Measurements from ENCODE around the gene GPRIN1. TPM values are rescaled to one million over a fixed set of nuclear protein-coding genes. Genes with fewer than 3 reads are reported as not detected.

The GPRIN1 gene
- total and polyA plus RNA-seq, 2 donors (not counting 1 experiment from before 2014, with no cell fraction given), result 0.72 to 2.1 TPM

DNA sequence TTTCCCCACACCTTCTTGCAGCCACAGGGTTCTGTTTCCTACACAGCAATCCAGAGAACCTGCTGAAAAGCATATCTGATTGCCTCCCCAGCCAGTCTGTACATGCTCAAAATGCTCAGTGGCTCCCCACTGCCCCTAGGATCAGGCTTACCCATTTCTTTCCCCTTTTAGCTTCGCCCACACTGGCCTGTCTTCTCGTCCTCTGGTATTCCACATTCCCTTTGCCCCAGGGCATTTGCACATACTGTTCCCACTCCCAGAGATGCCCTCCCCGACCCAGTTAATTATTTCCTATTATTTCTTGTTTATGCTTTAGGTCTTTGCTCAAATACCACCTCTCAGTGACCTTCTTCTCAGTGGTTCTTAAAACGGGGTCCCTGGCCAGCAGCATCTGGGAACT, 30.7 kb upstream of the GPRIN1 start:
- peaks cover 0 to 19% (median 2%) of the 10 kb centered on the region in 4 experiments for H3K27me3 ChIP-seq (replicated peaks in 1 of 4; ENCODE audit: control extremely low read depth in 1 of 4, control insufficient read depth in 3 of 4, insufficient read depth in 4 of 4, low read length in 3 of 4)
- CTCF ChIA-PET, result interaction anchor here (0.7 kb wide), 1 partner anchor 10 kb away, joined by 3 read pairs; the partner anchor contains the start of genes EIF4E1B and SNCB
- DNase-seq, result no peak

GRCh38 chr5:176639981-176640380, 30.0 kb upstream of the GPRIN1 start:
- H3K9ac ChIP-seq (ENCODE audit: low read length), result no peak overlapping the region
- 100% methylated on average over 1 of the region's 4 CpGs for WGBS (ENCODE audit: insufficient coverage)

More for the DNA sequence above, 30.7 kb upstream of the GPRIN1 start:
- Histone ChIP-seq H3K9ac (ENCODE audit: low read length) (no peak overlapping the region), H3K27ac (ENCODE audit: low read length in 2 of 2) (no peak overlapping the region), H3K9me3 (ENCODE audit: control extremely low read depth in 1 of 3, control insufficient read depth in 2 of 3, insufficient read depth in 1 of 3, low read length in 2 of 3) (peaks cover 0 to 7% (median 0%) of the 10 kb centered on the region in 3 donors), H3K4me1 (ENCODE audit: control insufficient read depth in 2 of 2, insufficient read depth in 2 of 2, low read length in 2 of 2) (no peaks in the 10 kb centered on the region), H3K4me3 (ENCODE audit: control extremely low read depth in 1 of 5, extremely low read depth in 1 of 5, insufficient read depth in 1 of 5, low read depth in 2 of 5, low read length in 4 of 5) (no peak overlapping the region), H3K4me2 (replicated peaks; ENCODE audit: low read depth, low read length, poor library complexity, severe bottlenecking) (no peak overlapping the region), H3K36me3 (replicated peaks in 1 of 2; ENCODE audit: control extremely low read depth in 1 of 2, control insufficient read depth in 1 of 2, extremely low read depth in 1 of 2, insufficient read depth in 2 of 2, low read length in 1 of 2) (no peaks in the 10 kb centered on the region), H4K20me1 (ENCODE audit: control insufficient read depth, insufficient read depth, low read length, poor library complexity, severe bottlenecking) (no peaks in the 10 kb centered on the region), H3K79me2 (ENCODE audit: control insufficient read depth, insufficient read depth, low read length) (no peaks in the 10 kb centered on the region), H2AFZ (ENCODE audit: insufficient read depth, low read depth, low read length, poor library complexity, severe bottlenecking) (no peak overlapping the region)
- H3K9me3 Mint-ChIP-seq (ENCODE audit: insufficient read depth), result no peaks in the 10 kb centered on the region
- POLR2A ChIA-PET, result no interaction called here
- H3K4me1 Mint-ChIP-seq, result no peaks in the 10 kb centered on the region
- no peak for TF ChIP-seq EZH2 (IDR thresholded peaks at IDR 0.05; ENCODE audit: borderline replicate concordance, insufficient read depth, low read depth, low read length, poor library complexity, severe bottlenecking)
- TF ChIP-seq, protein P1, sequence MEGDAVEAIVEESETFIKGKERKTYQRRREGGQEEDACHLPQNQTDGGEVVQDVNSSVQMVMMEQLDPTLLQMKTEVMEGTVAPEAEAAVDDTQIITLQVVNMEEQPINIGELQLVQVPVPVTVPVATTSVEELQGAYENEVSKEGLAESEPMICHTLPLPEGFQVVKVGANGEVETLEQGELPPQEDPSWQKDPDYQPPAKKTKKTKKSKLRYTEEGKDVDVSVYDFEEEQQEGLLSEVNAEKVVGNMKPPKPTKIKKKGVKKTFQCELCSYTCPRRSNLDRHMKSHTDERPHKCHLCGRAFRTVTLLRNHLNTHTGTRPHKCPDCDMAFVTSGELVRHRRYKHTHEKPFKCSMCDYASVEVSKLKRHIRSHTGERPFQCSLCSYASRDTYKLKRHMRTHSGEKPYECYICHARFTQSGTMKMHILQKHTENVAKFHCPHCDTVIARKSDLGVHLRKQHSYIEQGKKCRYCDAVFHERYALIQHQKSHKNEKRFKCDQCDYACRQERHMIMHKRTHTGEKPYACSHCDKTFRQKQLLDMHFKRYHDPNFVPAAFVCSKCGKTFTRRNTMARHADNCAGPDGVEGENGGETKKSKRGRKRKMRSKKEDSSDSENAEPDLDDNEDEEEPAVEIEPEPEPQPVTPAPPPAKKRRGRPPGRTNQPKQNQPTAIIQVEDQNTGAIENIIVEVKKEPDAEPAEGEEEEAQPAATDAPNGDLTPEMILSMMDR (IDR thresholded peaks at IDR 0.05), result no peak
- H3K4me3 Mint-ChIP-seq, result no peak overlapping the region
- intact Hi-C loops (cut with micrococcal nuclease), result no loop called here
- peaks cover 12% of the 10 kb centered on the region for H3K27me3 Mint-ChIP-seq
- 85% methylated on average over 3 of the region's 4 CpGs for whole genome bisulfite sequencing (ENCODE audit: insufficient coverage)
- H3K27ac Mint-ChIP-seq, result no peak overlapping the region
- no peak for ATAC-seq (ENCODE audit: low read depth)

More at GRCh38 chr5:176639981-176640380, 30.0 kb upstream of the GPRIN1 start:
- H3K9me3 ChIP-seq (ENCODE audit: control extremely low read depth in 1 of 3, control insufficient read depth in 2 of 3, insufficient read depth in 1 of 3, low read length in 2 of 3), result peaks cover 0 to 12% (median 0%) of the 10 kb centered on the region in 3 donors
- H3K4me1 Mint-ChIP-seq, result peaks cover 4% of the 10 kb centered on the region
- peaks cover 12% of the 10 kb centered on the region for H3K27me3 Mint-ChIP-seq
- no peak overlapping the region for H3K27ac Mint-ChIP-seq
- TF ChIP-seq EZH2 (IDR thresholded peaks at IDR 0.05; ENCODE audit: borderline replicate concordance, insufficient read depth, low read depth, low read length, poor library complexity, severe bottlenecking), result no peak
- TF ChIP-seq, protein P1 (IDR thresholded peaks at IDR 0.05), result no peak
- no peak for ATAC-seq (ENCODE audit: low read depth)
- no peak overlapping the region for H2AFZ ChIP-seq (ENCODE audit: insufficient read depth, low read depth, low read length, poor library complexity, severe bottlenecking)
- DNase-seq, result no peak
- peaks cover 0 to 24% (median 2%) of the 10 kb centered on the region in 4 experiments for H3K27me3 ChIP-seq (replicated peaks in 1 of 4; ENCODE audit: control extremely low read depth in 1 of 4, control insufficient read depth in 3 of 4, insufficient read depth in 4 of 4, low read length in 3 of 4)
- no peak overlapping the region for H3K4me2 ChIP-seq (replicated peaks; ENCODE audit: low read depth, low read length, poor library complexity, severe bottlenecking)
- H4K20me1 ChIP-seq (ENCODE audit: control insufficient read depth, insufficient read depth, low read length, poor library complexity, severe bottlenecking), result no peaks in the 10 kb centered on the region
- CTCF ChIA-PET, result no interaction called here
- H3K27ac ChIP-seq (ENCODE audit: low read length in 2 of 2), result no peak overlapping the region
- H3K9me3 Mint-ChIP-seq (ENCODE audit: insufficient read depth), result no peaks in the 10 kb centered on the region
- peaks cover 2 to 4% of the 10 kb centered on the region in 2 donors for H3K4me1 ChIP-seq (ENCODE audit: control insufficient read depth in 2 of 2, insufficient read depth in 2 of 2, low read length in 2 of 2)
- H3K36me3 ChIP-seq (replicated peaks in 1 of 2; ENCODE audit: control extremely low read depth in 1 of 2, control insufficient read depth in 1 of 2, extremely low read depth in 1 of 2, insufficient read depth in 2 of 2, low read length in 1 of 2), result no peaks in the 10 kb centered on the region
- H3K4me3 Mint-ChIP-seq, result no peak overlapping the region
- H3K4me3 ChIP-seq (ENCODE audit: control extremely low read depth in 1 of 5, extremely low read depth in 1 of 5, insufficient read depth in 1 of 5, low read depth in 2 of 5, low read length in 4 of 5), result no peak overlapping the region
- POLR2A ChIA-PET, result no interaction called here
- no peaks in the 10 kb centered on the region for H3K79me2 ChIP-seq (ENCODE audit: control insufficient read depth, insufficient read depth, low read length)
- intact Hi-C loops (cut with micrococcal nuclease), result no loop called here

All from B cell (primary cell).